ENCODE data around the gene CRACR2A.

The CRACR2A gene

DNA sequence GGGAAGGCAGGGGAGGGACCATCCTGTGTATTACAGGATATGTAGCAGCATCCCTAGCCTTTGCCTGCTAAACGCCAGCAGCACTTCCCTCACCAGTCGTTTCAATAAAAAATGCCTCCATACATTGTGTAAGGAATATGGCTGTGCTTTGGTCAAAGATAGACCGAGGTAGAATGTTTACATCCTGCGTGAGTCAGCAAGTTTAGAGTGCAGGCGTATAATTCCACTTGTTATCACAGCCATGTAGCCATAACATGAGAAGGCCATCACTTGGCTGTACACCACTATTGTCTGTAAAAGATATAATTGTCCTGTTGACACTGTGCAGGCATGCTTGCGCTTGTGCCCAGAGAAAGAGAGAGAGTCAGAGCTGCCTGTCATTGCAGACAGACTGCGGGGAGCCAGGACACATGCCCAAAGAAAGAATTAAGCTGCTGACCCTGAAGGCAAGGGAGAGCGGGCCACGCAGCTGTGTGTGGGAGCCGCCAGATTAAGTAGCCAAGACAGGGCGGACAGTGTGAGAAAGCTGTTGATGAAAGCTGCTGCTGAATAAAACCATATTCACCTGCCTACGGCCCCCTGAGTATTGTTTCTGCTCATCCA lies 68.4 kb downstream of the CRACR2A start:
- DNase-seq (ENCODE audit: low read depth) = no peak

DNA sequence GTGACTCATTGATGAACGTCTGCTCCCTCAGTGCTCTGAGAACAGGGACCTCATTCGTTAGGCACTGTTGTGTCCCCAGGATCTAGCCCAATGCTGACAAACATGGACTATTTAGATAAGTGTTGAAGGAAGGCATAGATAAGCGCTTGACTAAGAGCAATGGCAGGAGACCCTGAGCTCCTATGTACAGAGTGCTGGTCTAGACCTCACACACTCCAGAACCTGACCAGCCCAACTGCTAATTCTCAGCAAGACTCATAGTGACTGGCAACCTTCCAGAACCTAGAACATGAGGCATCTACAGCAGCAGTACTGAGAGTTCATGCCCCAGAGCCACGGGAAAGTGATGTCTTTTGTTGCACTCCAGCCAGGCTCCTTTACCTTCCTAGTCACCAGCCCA lies 69.2 kb downstream of the CRACR2A start:
- no peak for DNase-seq (ENCODE audit: low read depth)

DNA sequence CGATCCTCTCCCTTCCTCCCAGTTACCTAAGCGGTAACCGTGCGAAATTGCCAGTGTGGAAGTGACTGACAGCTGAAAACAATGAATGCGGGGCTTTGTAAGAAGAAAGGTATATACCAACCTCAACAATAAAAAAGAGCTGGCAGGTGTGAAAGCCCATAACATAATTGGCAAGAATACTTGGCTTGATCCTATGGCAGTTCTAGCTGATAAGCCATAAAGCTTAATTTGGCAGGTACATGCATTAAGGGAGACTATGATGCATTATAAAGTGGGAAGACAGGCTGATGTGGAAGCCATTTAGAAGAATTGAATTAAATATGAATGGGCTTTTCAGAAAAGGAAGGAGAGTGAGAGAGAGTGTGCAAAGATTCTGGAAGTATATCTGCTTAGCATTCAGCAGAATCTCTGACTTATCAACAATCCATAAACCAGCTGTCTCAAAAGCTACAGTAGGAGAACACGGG lies 71.3 kb downstream of the CRACR2A start:
- DNase-seq (ENCODE audit: low read depth) = no peak

DNA sequence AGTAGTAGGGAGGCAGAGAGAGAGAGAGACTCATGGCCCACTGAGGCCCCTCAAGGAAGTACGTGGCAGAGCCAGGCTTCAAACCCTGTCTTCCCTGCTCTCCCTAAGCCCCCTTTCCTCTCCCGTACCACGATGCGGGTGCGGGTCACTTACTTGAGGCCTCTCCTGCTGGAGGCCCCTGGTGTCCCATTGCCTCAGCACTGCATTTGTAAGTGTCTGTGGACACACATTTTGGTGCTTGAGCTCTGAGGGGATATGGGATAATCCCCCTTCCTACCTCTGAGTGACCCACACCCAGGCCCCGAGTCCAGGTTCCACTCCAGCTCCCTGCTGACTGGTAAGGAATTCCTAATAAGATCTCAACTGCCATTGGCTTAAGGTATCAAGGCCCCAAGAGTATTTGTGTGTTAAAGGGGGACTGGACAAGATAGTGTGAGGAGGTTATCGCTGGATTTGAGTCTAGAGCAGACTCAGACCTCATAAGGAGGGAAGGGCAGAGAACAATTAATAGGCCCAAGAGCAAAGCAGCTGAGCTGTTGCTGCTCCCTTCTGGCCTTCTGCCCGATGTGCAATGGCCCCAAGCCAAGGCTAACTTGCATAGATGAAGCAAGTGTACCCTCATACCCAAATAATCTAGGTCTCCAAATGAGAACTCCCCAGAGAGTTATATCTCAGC lies 71.9 kb downstream of the CRACR2A start:
- no peak for DNase-seq (ENCODE audit: low read depth)

DNA sequence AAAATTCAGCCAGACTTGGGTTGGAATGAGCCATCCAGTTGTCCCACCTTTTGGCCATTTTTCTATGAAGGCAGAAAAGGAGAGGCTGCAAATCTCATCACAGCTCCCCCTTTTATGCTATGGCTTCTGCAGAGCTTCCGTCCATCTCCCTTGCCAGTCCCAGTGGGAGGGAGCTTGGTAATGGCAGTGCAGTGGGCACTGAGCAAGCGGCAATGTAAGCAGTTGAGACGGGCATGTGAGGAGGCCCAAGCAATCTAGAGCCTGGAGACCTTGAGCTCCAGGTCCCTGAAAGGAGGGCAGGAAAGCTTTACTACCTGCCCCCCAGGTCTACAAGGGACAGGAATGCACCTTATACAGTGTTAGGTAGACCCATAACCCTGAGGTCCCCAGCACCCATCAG lies 73.1 kb downstream of the CRACR2A start:
- no peak for DNase-seq (ENCODE audit: low read depth)

- no peak for DNase-seq (ENCODE audit: low read depth)
These were observed 75.3 kb downstream of the CRACR2A start for GRCh38 chr12:3677609-3678008.

- no peak for DNase-seq (ENCODE audit: low read depth)
These were observed 78.8 kb downstream of the CRACR2A start for GRCh38 chr12:3673981-3674708.

- DNase-seq (ENCODE audit: low read depth) = no peak
These were observed 80.8 kb downstream of the CRACR2A start for GRCh38 chr12:3672113-3672509.

- no peak for DNase-seq (ENCODE audit: low read depth)
These were observed 81.4 kb downstream of the CRACR2A start for GRCh38 chr12:3671330-3672112.

DNA sequence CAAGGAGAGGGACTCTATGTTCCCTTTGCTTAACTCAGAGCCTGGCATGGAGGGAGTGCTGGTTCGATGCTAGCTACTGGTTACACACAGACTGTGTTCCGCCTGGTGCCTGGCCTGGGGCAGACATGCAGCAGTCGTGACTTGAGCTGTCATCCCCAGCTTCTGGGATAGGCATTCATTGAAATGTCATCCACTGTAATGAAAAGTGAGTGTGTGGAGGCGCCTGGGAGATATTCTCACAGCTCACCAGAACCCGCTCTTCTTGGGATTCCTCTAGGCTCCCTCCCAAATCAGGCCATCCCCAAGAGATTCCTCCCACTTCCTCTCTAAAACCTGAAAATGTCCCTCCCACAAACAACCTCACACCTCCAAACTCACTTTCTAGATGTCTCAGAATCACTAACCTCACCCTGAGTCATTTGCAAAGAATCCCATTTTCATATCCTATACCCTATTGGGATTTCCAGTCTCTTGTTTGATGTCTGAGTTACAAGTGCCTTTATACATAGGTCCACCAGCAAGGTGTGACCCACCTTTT lies 82.8 kb downstream of the CRACR2A start:
- no peak for DNase-seq (ENCODE audit: low read depth)

DNA sequence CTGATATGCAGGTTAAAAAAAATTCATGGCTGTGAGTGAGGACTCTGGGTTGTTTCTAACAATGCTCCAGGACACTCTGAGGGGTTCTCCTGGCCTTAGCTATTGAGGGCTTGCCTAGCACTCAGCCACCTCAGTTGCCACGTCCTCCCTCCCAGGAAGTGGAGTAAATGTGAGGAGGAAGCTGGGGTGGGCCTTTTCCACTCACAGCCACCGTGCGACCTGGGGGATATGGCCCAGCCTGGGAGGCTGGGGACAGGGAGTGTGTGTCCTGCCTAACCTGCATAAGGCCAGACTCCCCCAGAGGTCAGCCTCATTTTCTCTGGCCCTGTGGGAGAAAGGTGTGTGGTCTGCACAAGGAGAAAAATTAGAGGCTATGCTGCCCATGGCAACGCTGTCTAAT lies 83.3 kb downstream of the CRACR2A start:
- no peak for DNase-seq (ENCODE audit: low read depth)

DNA sequence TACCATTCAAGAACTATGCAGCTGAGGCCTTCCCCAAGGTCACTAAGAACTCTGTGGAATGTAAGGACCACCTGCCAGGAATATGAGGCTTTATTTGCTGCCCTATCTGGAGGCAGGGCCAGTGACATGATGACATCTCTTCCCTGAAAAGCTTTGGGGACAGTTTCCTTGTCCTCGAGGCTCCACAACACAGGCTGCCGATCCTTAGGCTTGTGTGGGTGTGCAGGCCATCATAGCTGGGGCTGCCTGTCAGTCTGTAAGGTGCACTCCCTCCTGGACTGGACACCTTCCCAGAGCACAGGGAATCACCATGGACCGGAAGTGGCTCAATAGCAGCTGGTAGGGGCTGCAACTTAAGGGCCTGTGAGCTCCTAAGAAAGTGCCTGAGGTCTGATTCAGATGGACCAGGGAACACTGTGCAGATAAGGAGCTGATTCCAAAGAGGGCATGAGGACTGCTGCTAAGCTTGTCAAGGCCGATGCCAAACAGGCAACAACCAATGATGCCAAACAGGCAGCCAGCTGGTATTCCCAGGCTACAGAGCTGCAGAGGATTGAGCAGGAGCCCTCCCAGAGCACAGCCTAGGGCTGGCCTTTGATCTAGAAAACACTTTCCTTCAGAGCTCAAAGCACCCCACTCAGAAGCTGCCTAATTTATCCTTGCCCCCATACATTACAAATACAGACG lies 84.3 kb downstream of the CRACR2A start:
- no peak for DNase-seq (ENCODE audit: low read depth)

DNA sequence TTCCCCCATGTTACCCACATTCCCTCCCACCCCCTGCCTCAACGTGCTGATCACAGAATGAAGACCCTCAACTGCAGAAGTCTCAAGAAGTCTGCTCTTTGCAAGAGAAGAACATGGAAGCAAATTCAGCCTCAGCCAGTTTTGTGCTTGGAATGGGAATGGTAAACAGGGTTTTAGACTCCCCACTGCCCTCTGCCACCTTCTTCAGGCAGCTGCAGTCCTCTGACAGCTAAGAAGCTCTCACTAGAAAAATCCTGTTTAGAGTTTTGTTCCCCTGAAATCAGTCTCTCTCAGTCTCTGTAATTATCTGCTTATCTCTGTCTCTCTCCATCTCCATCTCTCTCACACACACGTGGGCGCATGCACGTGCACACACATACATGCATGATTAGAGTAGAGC lies 85.4 kb downstream of the CRACR2A start:
- no peak for DNase-seq (ENCODE audit: low read depth)

- no peak for DNase-seq (ENCODE audit: low read depth)
These were observed 86.5 kb downstream of the CRACR2A start for GRCh38 chr12:3666441-3666840.

GRCh38 chr12:3662521-3662921 lies 90.4 kb downstream of the CRACR2A start:
- no peak for DNase-seq (ENCODE audit: low read depth)

DNA sequence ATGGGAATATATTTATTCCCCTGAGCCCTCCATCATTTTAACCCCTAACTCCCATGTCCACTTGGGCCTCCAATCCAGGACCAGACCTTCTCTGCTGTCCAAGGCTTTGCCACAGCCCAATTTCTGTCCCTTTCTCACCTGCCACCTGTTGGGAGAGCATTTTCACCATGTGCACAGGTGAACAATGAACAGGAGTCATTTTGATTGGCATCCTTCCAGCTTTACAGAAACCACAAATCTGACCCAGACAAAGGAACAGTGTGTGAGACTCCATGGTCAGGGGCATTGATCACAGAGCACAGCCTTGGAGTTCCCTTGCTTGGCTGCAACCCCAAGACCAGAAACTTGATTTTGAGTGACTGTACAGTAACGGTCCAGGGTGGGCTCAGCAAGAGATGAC lies 91.9 kb downstream of the CRACR2A start:
- no peak for DNase-seq (ENCODE audit: low read depth)

GRCh38 chr12:3658327-3659163 lies 94.4 kb downstream of the CRACR2A start:
- DNase-seq (ENCODE audit: low read depth) = peak; percentile 10

DNA sequence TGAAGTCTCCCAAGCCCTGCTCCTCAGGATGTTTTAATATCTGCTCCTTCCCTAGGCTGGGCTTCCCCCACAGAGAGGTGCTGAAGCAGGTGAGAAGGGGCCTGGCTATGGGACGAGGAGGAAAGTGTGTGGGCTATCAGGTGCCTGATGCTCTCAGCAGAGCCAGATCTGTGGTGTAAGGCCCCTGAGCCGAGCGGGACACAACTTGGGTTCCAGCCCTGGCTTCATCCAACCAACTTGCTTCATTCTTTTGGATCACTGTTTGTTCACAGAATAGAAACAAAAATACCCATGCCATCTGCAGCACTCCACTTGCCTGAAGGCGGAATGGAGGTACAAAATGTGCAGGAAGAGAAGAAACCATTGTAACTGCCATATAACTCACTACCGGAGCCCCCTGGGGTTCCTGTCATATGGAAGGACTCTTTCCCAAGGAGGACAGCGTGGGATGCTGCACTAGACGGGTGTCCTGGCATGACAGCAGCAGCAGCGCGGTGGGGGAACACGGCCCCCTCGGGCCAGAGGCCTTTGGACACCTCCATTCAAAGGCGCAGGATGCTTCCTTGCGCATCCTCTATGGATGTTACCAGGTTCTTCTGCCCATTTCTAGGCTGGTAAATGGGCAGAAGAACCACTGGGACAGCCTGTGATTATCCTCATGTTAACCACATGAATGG lies 95.8 kb downstream of the CRACR2A start:
- no peak for DNase-seq (ENCODE audit: low read depth)

DNA sequence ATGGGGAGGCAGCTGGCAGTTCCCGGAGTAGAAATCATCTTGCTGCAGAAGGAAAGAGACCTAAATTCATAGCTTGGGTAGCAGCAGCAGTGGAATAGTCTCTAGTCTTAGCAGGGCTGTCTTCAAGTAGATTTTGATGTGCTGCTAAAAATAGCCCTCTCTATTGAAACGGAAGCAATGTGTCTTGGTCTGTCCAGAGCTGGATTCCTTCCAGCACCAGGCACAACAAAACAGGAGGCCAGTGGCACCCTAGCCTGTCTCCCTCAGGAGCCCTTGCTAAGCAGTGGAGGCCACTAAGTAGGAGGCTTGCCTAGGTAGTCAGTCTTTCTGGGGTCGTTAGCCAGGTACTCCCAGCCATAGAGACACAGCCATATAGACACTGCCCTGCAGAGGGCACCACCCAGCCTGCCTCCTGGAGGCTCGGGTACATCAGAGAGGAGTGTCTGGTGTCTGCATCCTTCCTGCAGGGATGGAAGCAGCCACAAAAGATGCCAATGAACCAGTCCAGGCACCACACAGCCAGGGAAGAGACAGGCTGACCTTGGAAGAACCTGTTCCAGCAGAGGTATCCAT lies 97.5 kb downstream of the CRACR2A start:
- no peak for DNase-seq (ENCODE audit: low read depth)
